H9 (cell line): ENCODE data around the gene LSP1. TPM values are rescaled to one million over a fixed set of nuclear protein-coding genes. Genes with fewer than 3 reads are reported as not detected.
"Not testable (repeated sequence)": the region's sequence is repeated elsewhere in the genome, so short reads cannot be mapped to it uniquely, and the experiment has no call there.

Experiments used
- DNase-seq: peaks from one replicate; pipeline ENCODE4 v3.0.0-alpha.2; 2017
- H2AFZ ChIP-seq: one replicate; pipeline ENCODE4 v1.6.1; 2013; ENCODE audit warnings: mild to moderate bottlenecking, low read length, control low read depth, moderate library complexity
- H2AK5ac ChIP-seq: 2 replicates; pipeline ENCODE4 v1.6.1; 2013; ENCODE audit warnings: low read length, control low read depth, mixed read lengths; ENCODE audit not compliant: insufficient read length
- H2BK120ac ChIP-seq: one replicate; pipeline ENCODE4 v1.6.1; 2013; ENCODE audit warnings: low read depth, mild to moderate bottlenecking, low read length, control low read depth, inconsistent platforms; ENCODE audit not compliant: poor library complexity, severe bottlenecking
- H2BK12ac ChIP-seq: 2 replicates; pipeline ENCODE4 v1.6.1; 2013; ENCODE audit warnings: low read length, control low read depth, mixed read lengths, low read depth; ENCODE audit not compliant: insufficient read length
- H2BK15ac ChIP-seq: 2 replicates; pipeline ENCODE4 v1.6.1; 2013; ENCODE audit warnings: low read depth, low read length, control low read depth
- H2BK20ac ChIP-seq: one replicate; pipeline ENCODE4 v1.6.1; 2013; ENCODE audit warnings: low read depth, mild to moderate bottlenecking, low read length, control low read depth, inconsistent platforms; ENCODE audit not compliant: poor library complexity, severe bottlenecking
- H2BK5ac ChIP-seq: 2 replicates; pipeline ENCODE4 v1.6.1; 2013; ENCODE audit warnings: low read length, control low read depth, mixed read lengths; ENCODE audit not compliant: insufficient read length
- H3K14ac ChIP-seq: 2 replicates; pipeline ENCODE4 v1.6.1; 2013; ENCODE audit warnings: low read length, control low read depth; ENCODE audit not compliant: insufficient read depth
- H3K18ac ChIP-seq: 2 replicates; pipeline ENCODE4 v1.6.1; 2013; ENCODE audit warnings: low read depth, mild to moderate bottlenecking, mixed read lengths, low read length, control low read depth; ENCODE audit not compliant: insufficient read length
- H3K23ac ChIP-seq: 2 replicates; pipeline ENCODE4 v1.6.1; 2013; ENCODE audit warnings: low read length, control low read depth, mixed read lengths, low read depth; ENCODE audit not compliant: insufficient read length
- H3K23me2 ChIP-seq: 2 replicates; pipeline ENCODE4 v1.6.1; 2013; ENCODE audit warnings: low read depth, mild to moderate bottlenecking, mixed read lengths, low read length, control low read depth; ENCODE audit not compliant: insufficient read length, poor library complexity, severe bottlenecking
- H3K27ac ChIP-seq: 2 replicates; pipeline ENCODE4 v1.5.1; 2013; ENCODE audit warnings: low read length, control low read depth, mixed read lengths, low read depth; ENCODE audit not compliant: insufficient read length
- H3K27me3 ChIP-seq: 2 replicates; pipeline ENCODE4 v1.6.1; 2013; ENCODE audit warnings: low read length, control low read depth, inconsistent platforms; ENCODE audit not compliant: insufficient read depth
- H3K4ac ChIP-seq: 2 replicates; pipeline ENCODE4 v1.6.1; 2013; ENCODE audit warnings: low read depth, mild to moderate bottlenecking, control low read depth, inconsistent platforms, low read length, moderate library complexity
- H3K4me1 ChIP-seq: 2 replicates; pipeline ENCODE4 v1.6.1; 2013; ENCODE audit warnings: low read length, control low read depth, inconsistent platforms; ENCODE audit not compliant: insufficient read depth
- H3K4me2 ChIP-seq: 2 replicates; pipeline ENCODE4 v1.6.1; 2013; ENCODE audit warnings: low read length, control low read depth, mixed read lengths; ENCODE audit not compliant: insufficient read length, insufficient read depth
- H3K56ac ChIP-seq: 2 replicates; pipeline ENCODE4 v1.6.1; 2013; ENCODE audit warnings: low read depth, mild to moderate bottlenecking, mixed read lengths, low read length, control low read depth; ENCODE audit not compliant: insufficient read length
- H3K79me1 ChIP-seq: 2 replicates; pipeline ENCODE4 v1.6.1; 2013; ENCODE audit warnings: low read depth, mild to moderate bottlenecking, moderate library complexity, low read length, control low read depth, inconsistent platforms; ENCODE audit not compliant: insufficient read depth, poor library complexity, severe bottlenecking
- H3K79me2 ChIP-seq: 2 replicates; pipeline ENCODE4 v1.6.1; 2013; ENCODE audit warnings: low read length, control low read depth, inconsistent platforms; ENCODE audit not compliant: insufficient read depth
- H3K9ac ChIP-seq: 2 replicates; pipeline ENCODE4 v1.6.1; 2013; ENCODE audit warnings: low read length, control low read depth, mixed read lengths; ENCODE audit not compliant: insufficient read length; ENCODE audit errors: extremely low read depth
- H3K9me3 ChIP-seq: one replicate; pipeline ENCODE4 v1.6.1; 2013; ENCODE audit warnings: low read depth, low read length, inconsistent platforms; ENCODE audit not compliant: control insufficient read depth
- H3T11ph ChIP-seq: one replicate; pipeline ENCODE4 v1.6.1; 2013; ENCODE audit warnings: mild to moderate bottlenecking, low read length, control low read depth, inconsistent platforms
- H4K20me1 ChIP-seq: one replicate; pipeline ENCODE4 v1.6.1; 2013; ENCODE audit not compliant: control insufficient read depth, insufficient read length, insufficient read depth
- H4K5ac ChIP-seq: 2 replicates; pipeline ENCODE4 v1.6.1; 2013; ENCODE audit warnings: low read depth, mild to moderate bottlenecking, mixed read lengths, low read length, control low read depth; ENCODE audit not compliant: insufficient read length
- H4K8ac ChIP-seq: replicated peaks from 2 replicates; pipeline ENCODE4 v1.6.1; 2013; ENCODE audit warnings: low read length, control low read depth, mixed read lengths, low read depth; ENCODE audit not compliant: insufficient read length
- H4K91ac ChIP-seq: 2 replicates; pipeline ENCODE4 v1.6.1; 2013; ENCODE audit warnings: low read depth, mild to moderate bottlenecking, moderate library complexity, mixed read lengths, low read length, control low read depth; ENCODE audit not compliant: insufficient read length
- H3K27ac Mint-ChIP-seq, 3 experiments: 2 replicates in 2 of 3; 3 replicates in 1 of 3; pipeline ENCODE4 v1.8.0; 2020 to 2021; ENCODE audit warnings: mixed read lengths in 3 of 3, mild to moderate bottlenecking in 1 of 3, moderate library complexity in 1 of 3
- H3K27me3 Mint-ChIP-seq: 2 replicates; pipeline ENCODE4 v1.8.0; 2021; ENCODE audit warnings: low read depth, mild to moderate bottlenecking, moderate library complexity, mixed read lengths
- H3K36me3 Mint-ChIP-seq, 3 experiments: 2 replicates in 2 of 3; 3 replicates in 1 of 3; pipeline ENCODE4 v1.8.0; 2020 to 2021; ENCODE audit warnings: low read depth in 3 of 3, mixed read lengths in 3 of 3; ENCODE audit not compliant: insufficient read depth in 1 of 3
- H3K4me1 Mint-ChIP-seq, 2 experiments: 2 replicates each; pipeline ENCODE4 v1.8.0; 2020; ENCODE audit warnings: mixed read lengths in 2 of 2
- H3K4me3 Mint-ChIP-seq, 2 experiments: 2 replicates in 1 of 2; 3 replicates in 1 of 2; pipeline ENCODE4 v1.8.0; 2020 to 2021; ENCODE audit warnings: mild to moderate bottlenecking in 2 of 2, mixed read lengths in 2 of 2, moderate library complexity in 1 of 2
- H3K9me3 Mint-ChIP-seq, 2 experiments: 2 replicates in 1 of 2; 3 replicates in 1 of 2; pipeline ENCODE4 v1.8.0; 2020; ENCODE audit warnings: mild to moderate bottlenecking in 2 of 2, mixed read lengths in 2 of 2, moderate library complexity in 1 of 2
- whole genome bisulfite sequencing: extraction: QIAGEN DNeasy Blood & Tissue Kit; methylation state at CpG from one replicate; pipeline ENCODE4 v1.1.7; 2013; ENCODE audit warnings: missing lambda C conversion rate, low lambda C conversion rate, mixed read lengths; ENCODE audit not compliant: insufficient read length; ENCODE audit errors: extremely low coverage; 5-methylcytosine and 5-hydroxymethylcytosine counted together
- total RNA-seq: library from RNA; stranded (reverse); gene quantifications from 2 replicates; pipeline ENCODE4 v1.2.1, GENCODE V29; 2021
- TF ChIP-seq, protein P1 (sequence below): fragments of 200-600 bp; sonication (generic); conservative IDR thresholded peaks from 3 replicates; pipeline ENCODE4 v1.8.0; 2021; ENCODE audit warnings: antibody characterized with exemption, mild to moderate bottlenecking

LSP1 gene
- total RNA-seq, 1 experiment from 2014 or later: not detected

GRCh38 chr11:1812801-1813200 is 40.1 kb upstream of the LSP1 start:
- no peak overlapping the region for H3K23ac ChIP-seq
- no peak overlapping the region for H3K4me3 Mint-ChIP-seq
- H4K91ac ChIP-seq: no peak overlapping the region
- no peak overlapping the region for H2AK5ac ChIP-seq
- H3K56ac ChIP-seq: no peak overlapping the region
- no peak overlapping the region for H2AFZ ChIP-seq
- H3K4me1 Mint-ChIP-seq: no peaks in the 10 kb centered on the region
- peaks cover 51% of the 10 kb centered on the region for H3K27me3 Mint-ChIP-seq
- DNase-seq: no peak
- no peaks in the 10 kb centered on the region for H4K20me1 ChIP-seq
- H3K27ac ChIP-seq: no peak overlapping the region
- H2BK20ac ChIP-seq: no peak overlapping the region
- H2BK120ac ChIP-seq: no peak overlapping the region
- no peak overlapping the region for H3K14ac ChIP-seq
- H3K9ac ChIP-seq: no peak overlapping the region
- no peak overlapping the region for H3T11ph ChIP-seq
- H2BK5ac ChIP-seq: no peak overlapping the region
- H3K36me3 Mint-ChIP-seq: no peaks in the 10 kb centered on the region; a peak in 1 of 7 replicates
- no peaks in the 10 kb centered on the region for H3K9me3 ChIP-seq
- no peak overlapping the region for H3K4ac ChIP-seq
- H3K4me1 ChIP-seq: no peaks in the 10 kb centered on the region
- H3K27me3 ChIP-seq: no peaks in the 10 kb centered on the region
- H4K8ac ChIP-seq: no peak overlapping the region
- TF ChIP-seq, protein P1, sequence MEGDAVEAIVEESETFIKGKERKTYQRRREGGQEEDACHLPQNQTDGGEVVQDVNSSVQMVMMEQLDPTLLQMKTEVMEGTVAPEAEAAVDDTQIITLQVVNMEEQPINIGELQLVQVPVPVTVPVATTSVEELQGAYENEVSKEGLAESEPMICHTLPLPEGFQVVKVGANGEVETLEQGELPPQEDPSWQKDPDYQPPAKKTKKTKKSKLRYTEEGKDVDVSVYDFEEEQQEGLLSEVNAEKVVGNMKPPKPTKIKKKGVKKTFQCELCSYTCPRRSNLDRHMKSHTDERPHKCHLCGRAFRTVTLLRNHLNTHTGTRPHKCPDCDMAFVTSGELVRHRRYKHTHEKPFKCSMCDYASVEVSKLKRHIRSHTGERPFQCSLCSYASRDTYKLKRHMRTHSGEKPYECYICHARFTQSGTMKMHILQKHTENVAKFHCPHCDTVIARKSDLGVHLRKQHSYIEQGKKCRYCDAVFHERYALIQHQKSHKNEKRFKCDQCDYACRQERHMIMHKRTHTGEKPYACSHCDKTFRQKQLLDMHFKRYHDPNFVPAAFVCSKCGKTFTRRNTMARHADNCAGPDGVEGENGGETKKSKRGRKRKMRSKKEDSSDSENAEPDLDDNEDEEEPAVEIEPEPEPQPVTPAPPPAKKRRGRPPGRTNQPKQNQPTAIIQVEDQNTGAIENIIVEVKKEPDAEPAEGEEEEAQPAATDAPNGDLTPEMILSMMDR: no peak
- H3K23me2 ChIP-seq: no peaks in the 10 kb centered on the region
- H2BK12ac ChIP-seq: no peak overlapping the region
- H3K4me2 ChIP-seq: no peak overlapping the region
- H2BK15ac ChIP-seq: no peak overlapping the region
- no peaks in the 10 kb centered on the region for H3K79me2 ChIP-seq
- H3K27ac Mint-ChIP-seq: no peak overlapping the region
- no peak overlapping the region for H4K5ac ChIP-seq
- WGBS: no CpG with 5 or more reads among the region's 15 CpGs
- no peak overlapping the region for H3K18ac ChIP-seq
- H3K9me3 Mint-ChIP-seq: peaks cover 8 to 9% of the 10 kb centered on the region in 2 experiments
- no peaks in the 10 kb centered on the region for H3K79me1 ChIP-seq

- H3K27ac ChIP-seq, H3K4me1 ChIP-seq, H3K14ac ChIP-seq, H4K20me1 ChIP-seq, DNase-seq, H2BK5ac ChIP-seq, H3K27me3 ChIP-seq, H2BK120ac ChIP-seq, H3K27ac Mint-ChIP-seq, H3K23ac ChIP-seq, H4K5ac ChIP-seq, H4K91ac ChIP-seq, H3T11ph ChIP-seq, H3K4ac ChIP-seq, H3K9me3 ChIP-seq, H3K4me2 ChIP-seq, H3K79me2 ChIP-seq, H2BK20ac ChIP-seq, H3K4me1 Mint-ChIP-seq, H2BK12ac ChIP-seq, H4K8ac ChIP-seq, H3K56ac ChIP-seq, H3K18ac ChIP-seq, H2AK5ac ChIP-seq, H3K79me1 ChIP-seq, H3K4me3 Mint-ChIP-seq, H3K36me3 Mint-ChIP-seq, H3K23me2 ChIP-seq, H3K9ac ChIP-seq, H2AFZ ChIP-seq, H2BK15ac ChIP-seq: not testable (repeated sequence)
- peaks cover 8 to 10% of the 10 kb centered on the region in 2 experiments; a peak in 4 of 5 replicates for H3K9me3 Mint-ChIP-seq
- H3K27me3 Mint-ChIP-seq: peaks cover 47% of the 10 kb centered on the region
- whole genome bisulfite sequencing: no CpG with 5 or more reads among the region's 9 CpGs
These were observed 39.5 kb upstream of the LSP1 start for GRCh38 chr11:1813356-1813755.
